NK-92 (cell line): ENCODE measurements around the gene STK11.

Experiments used
- DNase-seq: peaks from one replicate; lab custom pipeline; 2025; ENCODE audit not compliant: unreplicated experiment; lab: John Stamatoyannopoulos, UW

Gene STK11

GRCh38 chr19:1271528-1272422 is 66.2 kb downstream of the STK11 start:
- no peak for DNase-seq

- no peak for DNase-seq
Measured at GRCh38 chr19:1272423-1273262, 67.1 kb downstream of the STK11 start.

DNA sequence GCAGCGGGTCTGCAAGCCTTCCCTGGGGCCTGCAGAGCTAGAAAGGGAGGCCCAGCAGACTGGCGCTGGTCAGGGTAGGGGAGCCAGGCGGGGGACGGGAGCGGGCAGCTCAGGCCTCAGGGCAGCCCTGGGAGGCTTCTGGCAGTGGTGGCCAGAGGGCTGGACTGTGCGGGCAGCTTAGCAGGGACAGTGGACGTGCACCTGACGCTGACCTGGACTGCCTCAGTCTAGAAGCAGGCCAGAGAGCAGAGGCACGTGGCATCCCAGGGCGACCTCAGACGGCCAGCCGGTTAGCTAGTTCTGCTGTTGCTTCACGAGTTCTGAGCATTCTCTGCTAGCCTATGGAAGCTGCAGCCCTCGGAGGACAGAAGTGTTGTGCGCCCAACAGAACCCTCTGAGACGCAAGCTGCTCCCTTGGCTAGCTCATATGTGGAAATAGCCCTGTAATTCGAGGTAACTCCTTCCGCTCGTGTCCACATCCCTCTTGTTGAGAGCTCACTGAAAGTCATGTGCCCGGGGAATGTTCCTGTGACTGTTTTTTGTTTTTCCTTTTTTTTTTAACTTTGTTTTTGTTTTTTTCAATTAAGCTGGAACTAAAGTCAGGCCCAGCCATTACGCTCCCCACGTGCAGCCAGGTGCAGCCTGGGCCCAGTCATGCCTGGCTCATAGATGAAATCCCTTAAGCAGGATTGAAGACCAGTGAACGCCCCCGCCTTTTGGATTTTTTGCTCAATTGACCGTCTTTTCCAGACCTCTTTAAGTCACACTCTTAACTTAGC is 67.9 kb downstream of the STK11 start:
- no peak for DNase-seq

DNA sequence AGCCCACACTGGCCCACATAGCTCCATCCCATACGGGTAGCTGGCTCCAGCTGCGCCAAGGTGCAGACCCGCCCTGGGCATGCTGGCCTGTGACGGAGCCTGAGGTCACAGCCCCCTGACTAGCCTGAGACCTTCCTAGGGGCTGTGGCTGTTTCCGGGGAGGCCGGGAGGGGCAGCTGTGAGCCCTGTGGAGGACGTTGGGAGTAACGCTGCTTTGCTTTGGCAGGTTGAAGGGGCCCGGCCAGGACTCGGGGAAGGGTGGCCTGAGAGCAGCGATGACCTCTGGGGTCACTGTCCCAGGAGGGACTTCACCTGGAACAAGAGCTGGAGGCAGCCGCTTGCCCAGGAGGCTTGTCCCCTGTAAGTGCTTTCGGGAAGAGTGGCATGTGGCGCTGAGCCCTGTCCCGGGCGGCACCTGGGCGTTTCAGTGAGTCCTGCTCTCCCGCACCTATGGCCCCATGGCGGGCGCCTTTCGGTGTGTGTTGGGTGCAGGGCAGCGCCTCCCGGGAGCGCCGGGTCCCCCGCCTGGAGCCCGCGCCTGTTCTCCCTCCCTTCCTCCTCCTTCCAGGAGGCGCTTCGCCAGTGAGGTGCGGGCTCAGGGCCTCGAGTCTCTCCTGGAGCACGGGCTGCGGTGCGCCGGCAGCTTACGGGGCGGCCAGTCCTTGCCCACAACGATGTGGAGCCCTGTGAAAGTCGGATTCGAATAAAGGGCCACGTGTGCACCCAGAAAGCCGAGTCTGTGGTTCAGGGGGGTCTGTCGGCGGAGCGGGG is 68.7 kb downstream of the STK11 start:
- no peak for DNase-seq

DNA sequence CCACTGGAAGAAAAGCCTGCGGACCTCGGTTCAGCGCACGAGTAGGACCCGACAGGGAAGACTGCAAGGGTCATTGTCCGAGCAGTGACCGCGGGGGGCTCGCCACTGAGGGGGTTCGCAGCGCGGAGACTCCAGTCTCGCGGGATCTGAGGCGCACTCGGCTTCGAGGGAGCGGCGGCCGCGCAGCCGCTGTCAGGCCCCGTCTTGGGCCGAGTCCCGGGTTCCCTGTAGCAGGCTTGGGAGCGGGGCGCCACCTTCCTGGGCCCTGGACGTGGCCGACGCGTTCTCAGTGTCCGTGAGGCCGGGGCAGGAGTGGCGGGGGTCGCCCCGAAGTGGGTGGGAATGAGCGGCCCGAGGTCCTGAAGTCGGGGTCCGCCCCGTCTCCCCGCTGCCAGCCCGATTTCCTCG is 69.3 kb downstream of the STK11 start:
- DNase-seq: no peak

DNA sequence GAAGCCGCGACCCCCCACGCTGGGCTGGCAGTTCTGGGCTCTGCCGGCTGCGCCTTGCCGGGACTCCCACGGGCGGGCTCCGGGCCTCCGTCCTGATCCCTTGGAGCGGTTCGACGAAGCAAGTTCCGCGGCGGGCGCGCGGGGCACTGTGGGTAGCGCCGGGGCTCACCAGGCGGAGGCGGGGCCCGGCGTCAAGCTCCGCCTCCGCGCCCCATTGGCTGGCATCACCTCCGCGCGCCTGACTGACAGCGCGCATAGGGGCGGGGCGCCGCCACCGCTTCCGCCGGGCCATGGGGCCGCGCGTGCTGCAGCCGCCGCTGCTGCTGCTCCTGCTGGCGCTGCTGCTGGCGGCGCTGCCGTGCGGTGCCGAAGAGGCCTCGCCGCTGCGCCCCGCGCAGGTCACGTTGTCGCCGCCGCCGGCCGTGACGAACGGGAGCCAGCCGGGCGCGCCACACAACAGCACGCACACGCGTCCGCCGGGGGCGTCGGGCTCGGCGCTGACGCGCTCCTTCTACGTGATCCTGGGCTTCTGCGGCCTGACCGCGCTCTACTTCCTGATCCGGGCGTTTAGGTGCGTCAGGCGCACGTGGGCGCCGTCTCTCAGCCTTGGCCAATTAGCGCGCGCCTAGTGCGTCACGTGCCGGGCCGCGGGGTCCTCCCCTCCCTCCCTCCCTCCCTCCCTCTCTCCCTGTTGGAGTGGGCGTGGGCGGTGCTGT is 69.8 kb downstream of the STK11 start, which contains the start of gene FAM174C:
FAM174C (plus strand) TSS at position 271 of the 716 bp plus-strand sequence; CDS start at position 291, 20 bp downstream.
- peak; percentile 73 for DNase-seq

DNA sequence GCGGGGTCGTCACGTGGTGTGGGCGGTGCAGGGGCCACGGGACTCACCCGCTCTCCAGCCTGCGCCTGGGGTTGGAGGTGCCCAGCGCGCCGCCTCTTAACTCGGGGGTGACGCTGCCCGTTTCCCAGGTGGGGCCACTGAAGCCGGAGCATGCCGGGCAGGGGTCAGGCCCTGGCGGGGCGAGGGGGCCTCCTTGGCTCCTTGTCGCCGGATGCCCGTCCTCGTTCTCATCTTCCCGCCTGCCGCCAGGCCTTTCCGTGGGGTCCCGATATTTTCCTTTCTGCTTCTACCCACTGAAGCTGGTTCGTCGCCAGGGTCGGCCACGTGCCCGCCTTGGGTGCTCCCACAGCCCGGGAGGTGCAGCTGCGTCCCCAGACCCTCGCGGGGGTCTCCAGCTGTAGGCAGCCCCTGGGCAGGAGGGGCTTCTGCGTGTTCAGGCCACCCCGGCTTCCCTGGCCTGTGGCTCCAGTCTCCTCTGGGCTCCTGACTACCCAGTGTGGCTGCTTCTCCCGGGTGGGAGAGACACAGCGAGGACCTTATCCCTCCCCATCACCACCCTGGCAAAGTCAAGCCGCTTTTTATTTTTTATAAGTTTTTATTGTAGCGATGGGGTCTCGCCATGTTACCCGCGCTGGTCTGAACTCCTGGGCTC is 70.5 kb downstream of the STK11 start:
- DNase-seq: no peak

- DNase-seq: no peak
Measured at GRCh38 chr19:1276628-1277022, 71.0 kb downstream of the STK11 start.

DNA sequence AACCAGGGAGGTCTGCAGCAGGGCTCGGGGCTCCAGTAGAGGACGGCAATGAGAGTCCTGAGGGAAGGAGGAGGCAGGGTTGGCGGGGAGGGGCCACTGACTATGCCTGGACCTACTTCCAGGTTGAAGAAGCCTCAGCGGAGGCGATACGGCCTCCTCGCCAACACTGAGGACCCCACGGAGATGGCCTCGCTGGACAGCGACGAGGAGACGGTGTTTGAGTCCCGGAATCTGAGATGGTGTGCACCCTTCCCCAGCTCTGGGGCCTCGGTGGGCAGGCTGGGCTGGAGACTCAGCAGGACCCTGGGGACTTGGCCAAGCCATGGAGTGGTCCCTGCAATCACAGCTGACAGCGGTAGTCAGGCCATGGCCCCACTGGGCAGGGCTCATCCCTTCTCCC is 71.5 kb downstream of the STK11 start:
- no peak for DNase-seq
